Measurements from ENCODE around the gene FBXO27.
A peak's percentile ranks its signal among the peaks of the same experiment; 100 is the strongest.
"Not testable (repeated sequence)": the region's sequence is repeated elsewhere in the genome, so short reads cannot be mapped to it uniquely, and the experiment has no call there.

FBXO27 gene

GRCh38 chr19:38989614-38990013 lies 42.7 kb downstream of the FBXO27 start:
- not testable (repeated sequence) for H3K4me3 ChIP-seq (ENCODE audit: low read length in 2 of 2); H3K9ac ChIP-seq (ENCODE audit: low read depth in 1 of 2, low read length in 2 of 2); H3K36me3 ChIP-seq (ENCODE audit: control insufficient read depth in 2 of 2, insufficient read depth in 2 of 2, low read length in 2 of 2); H3K27me3 ChIP-seq (ENCODE audit: control insufficient read depth in 2 of 2, insufficient read depth in 2 of 2, low read length in 2 of 2); H3K4me1 ChIP-seq (ENCODE audit: control insufficient read depth in 2 of 2, insufficient read depth in 2 of 2, low read length in 2 of 2); H3K9me3 ChIP-seq (ENCODE audit: control insufficient read depth in 2 of 2, low read length in 2 of 2); H3K27ac ChIP-seq (ENCODE audit: low read depth in 2 of 2, low read length in 2 of 2)

DNA sequence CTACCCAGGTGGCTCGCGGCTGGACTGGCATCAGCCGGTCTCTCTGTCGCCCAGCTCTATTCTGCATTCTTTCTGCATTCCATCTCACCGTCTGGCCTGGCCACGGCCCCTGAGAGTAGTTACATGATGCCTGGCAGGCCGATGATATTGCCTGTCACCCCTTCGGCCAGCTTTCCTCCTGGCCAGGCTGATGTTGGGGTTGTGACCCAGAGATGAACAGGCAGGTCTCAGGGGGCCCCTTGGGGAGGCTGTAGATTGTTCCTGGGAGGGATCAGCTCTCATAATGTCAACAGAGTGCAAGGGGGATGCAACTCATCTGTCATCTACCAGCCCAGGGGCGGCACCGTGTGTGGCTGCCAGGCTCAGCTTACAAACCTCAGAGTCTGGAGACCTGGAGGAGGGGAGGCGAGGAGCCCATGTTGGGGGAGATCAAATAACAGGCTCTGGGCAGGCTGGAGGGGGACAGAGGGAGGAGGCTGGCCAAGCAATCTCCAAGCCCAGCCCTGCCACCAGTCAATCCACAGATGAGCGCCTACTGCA lies 43.2 kb downstream of the FBXO27 start:
- H3K27ac ChIP-seq (ENCODE audit: low read depth in 2 of 2, low read length in 2 of 2) = no peak overlapping the region

GRCh38 chr19:38988627-38989026 lies 43.7 kb downstream of the FBXO27 start:
- H3K4me1 ChIP-seq (ENCODE audit: control insufficient read depth in 2 of 2, insufficient read depth in 2 of 2, low read length in 2 of 2); H3K27me3 ChIP-seq (ENCODE audit: control insufficient read depth in 2 of 2, insufficient read depth in 2 of 2, low read length in 2 of 2); H3K9ac ChIP-seq (ENCODE audit: low read depth in 1 of 2, low read length in 2 of 2); H3K36me3 ChIP-seq (ENCODE audit: control insufficient read depth in 2 of 2, insufficient read depth in 2 of 2, low read length in 2 of 2); H3K4me3 ChIP-seq (ENCODE audit: low read length in 2 of 2); H3K9me3 ChIP-seq (ENCODE audit: control insufficient read depth in 2 of 2, low read length in 2 of 2); H3K27ac ChIP-seq (ENCODE audit: low read depth in 2 of 2, low read length in 2 of 2): not testable (repeated sequence)

More for the DNA sequence above, 43.2 kb downstream of the FBXO27 start:
- Histone ChIP-seq H3K36me3 (ENCODE audit: control insufficient read depth in 2 of 2, insufficient read depth in 2 of 2, low read length in 2 of 2) (no peaks in the 10 kb centered on the region), H3K4me1 (ENCODE audit: control insufficient read depth in 2 of 2, insufficient read depth in 2 of 2, low read length in 2 of 2) (no peaks in the 10 kb centered on the region), H3K9me3 (ENCODE audit: control insufficient read depth in 2 of 2, low read length in 2 of 2) (no peaks in the 10 kb centered on the region), H3K9ac (ENCODE audit: low read depth in 1 of 2, low read length in 2 of 2) (no peak overlapping the region), H3K27me3 (ENCODE audit: control insufficient read depth in 2 of 2, insufficient read depth in 2 of 2, low read length in 2 of 2) (peaks cover 0 to 2% of the 10 kb centered on the region in 2 donors), H3K4me3 (ENCODE audit: low read length in 2 of 2) (no peak overlapping the region)

GRCh38 chr19:38987745-38988144 lies 44.6 kb downstream of the FBXO27 start:
- H3K4me1 ChIP-seq (ENCODE audit: control insufficient read depth in 2 of 2, insufficient read depth in 2 of 2, low read length in 2 of 2); H3K4me3 ChIP-seq (ENCODE audit: low read length in 2 of 2); H3K27me3 ChIP-seq (ENCODE audit: control insufficient read depth in 2 of 2, insufficient read depth in 2 of 2, low read length in 2 of 2); H3K9me3 ChIP-seq (ENCODE audit: control insufficient read depth in 2 of 2, low read length in 2 of 2); H3K9ac ChIP-seq (ENCODE audit: low read depth in 1 of 2, low read length in 2 of 2); H3K36me3 ChIP-seq (ENCODE audit: control insufficient read depth in 2 of 2, insufficient read depth in 2 of 2, low read length in 2 of 2); H3K27ac ChIP-seq (ENCODE audit: low read depth in 2 of 2, low read length in 2 of 2): not testable (repeated sequence)

- no peaks in the 10 kb centered on the region for H3K9me3 ChIP-seq (ENCODE audit: control insufficient read depth in 2 of 2, low read length in 2 of 2)
- peaks cover 0 to 2% of the 10 kb centered on the region in 2 donors for H3K27me3 ChIP-seq (ENCODE audit: control insufficient read depth in 2 of 2, insufficient read depth in 2 of 2, low read length in 2 of 2)
- no peak overlapping the region for H3K27ac ChIP-seq (ENCODE audit: low read depth in 2 of 2, low read length in 2 of 2)
- H3K4me1 ChIP-seq (ENCODE audit: control insufficient read depth in 2 of 2, insufficient read depth in 2 of 2, low read length in 2 of 2) = no peaks in the 10 kb centered on the region
- H3K36me3 ChIP-seq (ENCODE audit: control insufficient read depth in 2 of 2, insufficient read depth in 2 of 2, low read length in 2 of 2) = no peaks in the 10 kb centered on the region
- H3K4me3 ChIP-seq (ENCODE audit: low read length in 2 of 2) = no peak overlapping the region
- H3K9ac ChIP-seq (ENCODE audit: low read depth in 1 of 2, low read length in 2 of 2) = no peak overlapping the region
Measured at GRCh38 chr19:38985262-38985661, 47.1 kb downstream of the FBXO27 start.

- no peaks in the 10 kb centered on the region for H3K36me3 ChIP-seq (ENCODE audit: control insufficient read depth in 2 of 2, insufficient read depth in 2 of 2, low read length in 2 of 2)
- H3K27ac ChIP-seq (ENCODE audit: low read depth in 2 of 2, low read length in 2 of 2) = no peak overlapping the region
- peaks cover 6 to 9% of the 10 kb centered on the region in 2 donors for H3K27me3 ChIP-seq (ENCODE audit: control insufficient read depth in 2 of 2, insufficient read depth in 2 of 2, low read length in 2 of 2)
- no peak overlapping the region for H3K4me3 ChIP-seq (ENCODE audit: low read length in 2 of 2)
- no peaks in the 10 kb centered on the region for H3K9me3 ChIP-seq (ENCODE audit: control insufficient read depth in 2 of 2, low read length in 2 of 2)
- H3K4me1 ChIP-seq (ENCODE audit: control insufficient read depth in 2 of 2, insufficient read depth in 2 of 2, low read length in 2 of 2) = peaks cover 0 to 4% of the 10 kb centered on the region in 2 donors
- no peak overlapping the region for H3K9ac ChIP-seq (ENCODE audit: low read depth in 1 of 2, low read length in 2 of 2)
Measured at GRCh38 chr19:38980583-38981374, 51.6 kb downstream of the FBXO27 start.

GRCh38 chr19:38979812-38980211 lies 52.5 kb downstream of the FBXO27 start:
- H3K27me3 ChIP-seq (ENCODE audit: control insufficient read depth in 2 of 2, insufficient read depth in 2 of 2, low read length in 2 of 2) = peaks cover 9% of the 10 kb centered on the region in 2 donors
- H3K36me3 ChIP-seq (ENCODE audit: control insufficient read depth in 2 of 2, insufficient read depth in 2 of 2, low read length in 2 of 2) = no peaks in the 10 kb centered on the region
- no peak overlapping the region for H3K27ac ChIP-seq (ENCODE audit: low read depth in 2 of 2, low read length in 2 of 2)
- H3K4me1 ChIP-seq (ENCODE audit: control insufficient read depth in 2 of 2, insufficient read depth in 2 of 2, low read length in 2 of 2) = peaks cover 0 to 4% of the 10 kb centered on the region in 2 donors
- no peak overlapping the region for H3K9ac ChIP-seq (ENCODE audit: low read depth in 1 of 2, low read length in 2 of 2)
- H3K9me3 ChIP-seq (ENCODE audit: control insufficient read depth in 2 of 2, low read length in 2 of 2) = no peaks in the 10 kb centered on the region
- H3K4me3 ChIP-seq (ENCODE audit: low read length in 2 of 2) = no peak overlapping the region

DNA sequence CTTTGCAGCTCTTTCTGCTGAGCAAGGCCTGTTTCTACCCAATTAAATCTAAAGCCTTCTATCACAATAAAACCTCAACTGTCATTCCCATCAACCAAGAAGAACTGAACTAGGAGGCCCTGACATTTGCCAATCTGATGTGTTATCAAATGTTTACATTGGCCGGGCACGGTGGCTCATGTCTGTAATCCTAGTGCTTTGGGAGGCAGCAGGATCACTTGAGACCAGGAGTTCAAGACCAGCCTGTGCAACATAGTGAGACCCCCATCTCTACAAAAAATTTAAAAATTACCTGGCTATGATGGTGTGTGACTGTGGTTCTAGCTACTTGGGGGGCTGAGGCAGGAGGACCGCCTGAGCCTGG lies 54.0 kb downstream of the FBXO27 start:
- peaks cover 0 to 4% of the 10 kb centered on the region in 2 donors for H3K4me1 ChIP-seq (ENCODE audit: control insufficient read depth in 2 of 2, insufficient read depth in 2 of 2, low read length in 2 of 2)
- no peaks in the 10 kb centered on the region for H3K36me3 ChIP-seq (ENCODE audit: control insufficient read depth in 2 of 2, insufficient read depth in 2 of 2, low read length in 2 of 2)
- H3K4me3 ChIP-seq (ENCODE audit: low read length in 2 of 2) = no peak overlapping the region
- no peaks in the 10 kb centered on the region for H3K9me3 ChIP-seq (ENCODE audit: control insufficient read depth in 2 of 2, low read length in 2 of 2)
- peaks cover 9 to 11% of the 10 kb centered on the region in 2 donors for H3K27me3 ChIP-seq (ENCODE audit: control insufficient read depth in 2 of 2, insufficient read depth in 2 of 2, low read length in 2 of 2)
- H3K9ac ChIP-seq (ENCODE audit: low read depth in 1 of 2, low read length in 2 of 2) = no peak overlapping the region
- H3K27ac ChIP-seq (ENCODE audit: low read depth in 2 of 2, low read length in 2 of 2) = no peak overlapping the region

GRCh38 chr19:38977445-38978325 lies 54.7 kb downstream of the FBXO27 start:
- Histone ChIP-seq H3K4me3 (ENCODE audit: low read length in 2 of 2) (no peak overlapping the region), H3K27ac (ENCODE audit: low read depth in 2 of 2, low read length in 2 of 2) (no peak overlapping the region), H3K9me3 (ENCODE audit: control insufficient read depth in 2 of 2, low read length in 2 of 2) (no peaks in the 10 kb centered on the region), H3K27me3 (ENCODE audit: control insufficient read depth in 2 of 2, insufficient read depth in 2 of 2, low read length in 2 of 2) (peaks cover 9 to 11% of the 10 kb centered on the region in 2 donors), H3K4me1 (ENCODE audit: control insufficient read depth in 2 of 2, insufficient read depth in 2 of 2, low read length in 2 of 2) (peaks cover 0 to 4% of the 10 kb centered on the region in 2 donors), H3K9ac (ENCODE audit: low read depth in 1 of 2, low read length in 2 of 2) (no peak overlapping the region), H3K36me3 (ENCODE audit: control insufficient read depth in 2 of 2, insufficient read depth in 2 of 2, low read length in 2 of 2) (no peaks in the 10 kb centered on the region)

- Histone ChIP-seq H3K27ac (ENCODE audit: low read depth in 2 of 2, low read length in 2 of 2) (peak overlapping the region; percentile 45 to 58), H3K27me3 (ENCODE audit: control insufficient read depth in 2 of 2, insufficient read depth in 2 of 2, low read length in 2 of 2) (peaks cover 9 to 11% of the 10 kb centered on the region in 2 donors), H3K9me3 (ENCODE audit: control insufficient read depth in 2 of 2, low read length in 2 of 2) (no peaks in the 10 kb centered on the region), H3K9ac (ENCODE audit: low read depth in 1 of 2, low read length in 2 of 2) (peak overlapping the region; percentile 41), H3K4me1 (ENCODE audit: control insufficient read depth in 2 of 2, insufficient read depth in 2 of 2, low read length in 2 of 2) (peaks cover 0 to 4% of the 10 kb centered on the region in 2 donors), H3K4me3 (ENCODE audit: low read length in 2 of 2) (peak overlapping the region; percentile 6 to 44), H3K36me3 (ENCODE audit: control insufficient read depth in 2 of 2, insufficient read depth in 2 of 2, low read length in 2 of 2) (no peaks in the 10 kb centered on the region)
Measured at GRCh38 chr19:38975861-38976271, 56.5 kb downstream of the FBXO27 start.
